Measurements from ENCODE around the gene PRPF6. TPM values are rescaled to one million over a fixed set of nuclear protein-coding genes. Genes with fewer than 3 reads are reported as not detected.

Gene PRPF6
- 91.9 and 94.4 TPM in 2 replicates for polyA plus RNA-seq
- polyA minus RNA-seq, result 131 and 133 TPM in 2 replicates

GRCh38 chr20:63980806-63981728, at the start of gene PRPF6:
PRPF6 (plus strand) TSS chr20:63981132; CDS start chr20:63981246, 114 bp downstream.
- TF ChIP-seq MXI1 (conservative IDR thresholded peaks at IDR 0.05; ENCODE audit: poor library complexity, severe bottlenecking), result peak; percentile 91
- peak; percentile 90 for TF ChIP-seq EP300 (conservative IDR thresholded peaks at IDR 0.05; ENCODE audit: poor library complexity, severe bottlenecking)
- TF ChIP-seq RAD21 (conservative IDR thresholded peaks at IDR 0.05), result peak; percentile 53
- no peak for TF ChIP-seq TAF1 (IDR thresholded peaks at IDR 0.05; ENCODE audit: low read depth)
- TF ChIP-seq REST (IDR thresholded peaks at IDR 0.05; ENCODE audit: borderline replicate concordance), result peak; percentile 36
- no peak for TF ChIP-seq EZH2 (IDR thresholded peaks at IDR 0.05; ENCODE audit: borderline replicate concordance, insufficient read depth, low read length, poor library complexity, severe bottlenecking)
- TF ChIP-seq CTCF (IDR thresholded peaks at IDR 0.05; ENCODE audit: poor library complexity, severe bottlenecking), result peak; percentile 98
- peak; percentile 97 for TF ChIP-seq POLR2AphosphoS5 (IDR thresholded peaks at IDR 0.05)
- TF ChIP-seq SMC3 (conservative IDR thresholded peaks at IDR 0.05; ENCODE audit: poor library complexity), result peak; percentile 74
- Histone ChIP-seq H2AFZ (ENCODE audit: low read depth, low read length) (peak within 1 kb of the TSS; percentile 33), H3K27ac (ENCODE audit: low read length) (peak within 1 kb of the TSS; percentile 89)

GRCh38 chr20:63931735-63932134, 49.2 kb upstream of the PRPF6 start:
- Histone ChIP-seq H3K4me3 (ENCODE audit: low read length) (no peak overlapping the region), H3F3A (ENCODE audit: insufficient read depth, low read length, poor library complexity, severe bottlenecking) (no peaks in the 10 kb centered on the region), H3K9ac (ENCODE audit: low read length) (no peak overlapping the region), H3K79me2 (replicated peaks; ENCODE audit: insufficient read depth, low read length) (no peaks in the 10 kb centered on the region), H3K4me2 (ENCODE audit: low read length) (no peak overlapping the region), H3K36me3 (ENCODE audit: insufficient read depth, low read length) (peaks cover 3% of the 10 kb centered on the region), H2AFZ (ENCODE audit: low read depth, low read length) (no peak overlapping the region), H3K27ac (ENCODE audit: low read length) (no peak overlapping the region), H3K27me3 (ENCODE audit: insufficient read depth, low read depth, low read length) (no peaks in the 10 kb centered on the region), H3K9me2 (ENCODE audit: insufficient read depth, low read length) (no peaks in the 10 kb centered on the region), H4K20me1 (ENCODE audit: insufficient read depth) (no peaks in the 10 kb centered on the region), H3K9me3 (ENCODE audit: low read length) (no peaks in the 10 kb centered on the region)
- TF ChIP-seq TAF1 (IDR thresholded peaks at IDR 0.05; ENCODE audit: low read depth) (no peak), EP300 (conservative IDR thresholded peaks at IDR 0.05; ENCODE audit: poor library complexity, severe bottlenecking) (no peak), REST (IDR thresholded peaks at IDR 0.05; ENCODE audit: borderline replicate concordance) (no peak), EZH2 (IDR thresholded peaks at IDR 0.05; ENCODE audit: borderline replicate concordance, insufficient read depth, low read length, poor library complexity, severe bottlenecking) (no peak), POLR2AphosphoS5 (IDR thresholded peaks at IDR 0.05) (no peak), CTCF (IDR thresholded peaks at IDR 0.05; ENCODE audit: poor library complexity, severe bottlenecking) (no peak), SMC3 (conservative IDR thresholded peaks at IDR 0.05; ENCODE audit: poor library complexity) (no peak), RAD21 (conservative IDR thresholded peaks at IDR 0.05) (no peak), MXI1 (conservative IDR thresholded peaks at IDR 0.05; ENCODE audit: poor library complexity, severe bottlenecking) (no peak)

More at GRCh38 chr20:63980806-63981728, at the start of gene PRPF6:
- Histone ChIP-seq H3K4me3 (ENCODE audit: low read length) (peak within 1 kb of the TSS; percentile 96), H3K9ac (ENCODE audit: low read length) (peak within 1 kb of the TSS; percentile 90), H3K36me3 (ENCODE audit: insufficient read depth, low read length) (no peaks in the 10 kb centered on the region), H3F3A (ENCODE audit: insufficient read depth, low read length, poor library complexity, severe bottlenecking) (no peaks in the 10 kb centered on the region), H3K4me2 (ENCODE audit: low read length) (peak within 1 kb of the TSS; percentile 98), H4K20me1 (ENCODE audit: insufficient read depth) (no peaks in the 10 kb centered on the region), H3K79me2 (replicated peaks; ENCODE audit: insufficient read depth, low read length) (peaks cover 19% of the 10 kb centered on the region), H3K27me3 (ENCODE audit: insufficient read depth, low read depth, low read length) (no peaks in the 10 kb centered on the region), H3K9me2 (ENCODE audit: insufficient read depth, low read length) (no peaks in the 10 kb centered on the region), H3K9me3 (ENCODE audit: low read length) (no peaks in the 10 kb centered on the region)
